MCF 10A (cell line): ENCODE results near the gene CLCA1. TPM values are rescaled to one million over a fixed set of nuclear protein-coding genes. Genes with fewer than 3 reads are reported as not detected.

Experiments
- BruUV-seq: library from RNA; stranded (reverse); fragments of 400-500 nt; replicated peaks from 2 replicates; lab custom pipeline; 2021; lab: Mats Ljungman, UMichigan
- CTCF ChIA-PET: fragments of 300-600 bp; sonication (Branson Sonifier 250); formaldehyde crosslinking; extraction: SDS; loops from one replicate; lab custom pipeline; 2021; ENCODE audit warnings: antibody characterized with exemption, inconsistent platforms; lab: Yijun Ruan, JAX
- POLR2A ChIA-PET: fragments of 300-600, 350-650 bp; sonication (Branson Sonifier 250); formaldehyde crosslinking; extraction: SDS; loops from one replicate; lab custom pipeline; 2020; ENCODE audit warnings: antibody characterized with exemption, inconsistent platforms; lab: Yijun Ruan, JAX
- DNase-seq: peaks from one replicate; pipeline ENCODE4 v3.0.0-alpha.2; 2018; ENCODE audit not compliant: unreplicated experiment
- H3K27ac Mint-ChIP-seq: one replicate; pipeline ENCODE4 v1.8.0; 2022; ENCODE audit warnings: mild to moderate bottlenecking, low read depth, mixed read lengths; ENCODE audit not compliant: unreplicated experiment
- H3K27me3 Mint-ChIP-seq: one replicate; pipeline ENCODE4 v1.8.0; 2022; ENCODE audit warnings: mixed read lengths; ENCODE audit not compliant: insufficient read depth, unreplicated experiment
- H3K36me3 Mint-ChIP-seq: one replicate; pipeline ENCODE4 v1.8.0; 2022; ENCODE audit warnings: mild to moderate bottlenecking, moderate library complexity, mixed read lengths; ENCODE audit not compliant: insufficient read depth, unreplicated experiment
- H3K4me1 Mint-ChIP-seq: one replicate; pipeline ENCODE4 v1.8.0; 2022; ENCODE audit warnings: mixed read lengths; ENCODE audit not compliant: insufficient read depth, unreplicated experiment
- H3K4me3 Mint-ChIP-seq: one replicate; pipeline ENCODE4 v1.8.0; 2022; ENCODE audit warnings: mild to moderate bottlenecking, moderate library complexity, mixed read lengths; ENCODE audit not compliant: unreplicated experiment
- H3K9me3 Mint-ChIP-seq: one replicate; pipeline ENCODE4 v1.8.0; 2022; ENCODE audit warnings: mixed read lengths; ENCODE audit not compliant: unreplicated experiment
- CTCF ChIP-seq: fragments of 200-600 bp; IDR thresholded peaks from one replicate; pipeline ENCODE4 v1.8.0; 2022; ENCODE audit warnings: antibody characterized with exemption, mild to moderate bottlenecking; ENCODE audit not compliant: unreplicated experiment
- intact Hi-C: fragments of 100-400 bp; cut with micrococcal nuclease; formaldehyde crosslinking; loops from 2 replicates; pipeline ENCODE4 v1.14.1; 2022
- total RNA-seq: library from RNA; stranded (reverse); gene quantifications from 2 replicates; pipeline ENCODE4 v1.2.3, GENCODE V29; 2022

CLCA1 gene
- total RNA-seq, 1 experiment from 2014 or later = not detected

GRCh38 chr1:86448670-86449069, 20.1 kb upstream of the CLCA1 start:
- H3K4me3 Mint-ChIP-seq = no peak overlapping the region
- no peaks in the 10 kb centered on the region for H3K9me3 Mint-ChIP-seq
- H3K36me3 Mint-ChIP-seq = peaks cover 80% of the 10 kb centered on the region
- ChIA-PET CTCF (interaction anchor here (1.2 to 2.0 kb wide), 2 partner anchors 25 to 32 kb away, joined by 4 to 7 read pairs; no protein-coding TSS in a partner anchor), POLR2A (interaction anchor here (1.5 kb wide), 1 partner anchor 68 kb away, joined by 3 read pairs; no protein-coding TSS in a partner anchor)
- intact Hi-C loops = no loop called here
- no TSS peak for BruUV-seq
- DNase-seq = no peak
- no peaks in the 10 kb centered on the region for H3K4me1 Mint-ChIP-seq
- H3K27me3 Mint-ChIP-seq = no peaks in the 10 kb centered on the region
- H3K27ac Mint-ChIP-seq = no peak overlapping the region
- no peak for TF ChIP-seq CTCF

GRCh38 chr1:86449103-86449502, 19.6 kb upstream of the CLCA1 start:
- no peak overlapping the region for H3K4me3 Mint-ChIP-seq
- no peak for DNase-seq
- no TSS peak for BruUV-seq
- no peaks in the 10 kb centered on the region for H3K4me1 Mint-ChIP-seq
- H3K36me3 Mint-ChIP-seq = peaks cover 80% of the 10 kb centered on the region
- TF ChIP-seq CTCF = no peak
- no peak overlapping the region for H3K27ac Mint-ChIP-seq
- no peaks in the 10 kb centered on the region for H3K27me3 Mint-ChIP-seq
- ChIA-PET POLR2A (interaction anchor here (1.5 kb wide), 1 partner anchor 69 kb away, joined by 3 read pairs; no protein-coding TSS in a partner anchor), CTCF (interaction anchor here (1.2 to 2.0 kb wide), 2 partner anchors 24 to 33 kb away, joined by 4 to 7 read pairs; no protein-coding TSS in a partner anchor)
- intact Hi-C loops = no loop called here
- no peaks in the 10 kb centered on the region for H3K9me3 Mint-ChIP-seq

- no peak for DNase-seq
- Mint-ChIP-seq H3K4me3 (no peak overlapping the region), H3K27ac (no peak overlapping the region), H3K36me3 (peaks cover 82% of the 10 kb centered on the region), H3K4me1 (no peaks in the 10 kb centered on the region), H3K27me3 (no peaks in the 10 kb centered on the region), H3K9me3 (no peaks in the 10 kb centered on the region)
- ChIA-PET CTCF (interaction anchor here (0.7 to 1.3 kb wide), 2 partner anchors 23 to 58 kb away, joined by 3 to 4 read pairs; no protein-coding TSS in a partner anchor), POLR2A (interaction anchor here (1.5 kb wide), 1 partner anchor 21 kb away, joined by 3 read pairs; no protein-coding TSS in a partner anchor)
- no peak for TF ChIP-seq CTCF
- intact Hi-C loops = no loop called here
- no TSS peak for BruUV-seq
Measured at GRCh38 chr1:86450847-86451246, 17.9 kb upstream of the CLCA1 start.

GRCh38 chr1:86453664-86454063, 15.1 kb upstream of the CLCA1 start:
- Mint-ChIP-seq H3K27ac (no peak overlapping the region), H3K27me3 (no peaks in the 10 kb centered on the region), H3K36me3 (peaks cover 66% of the 10 kb centered on the region), H3K9me3 (no peaks in the 10 kb centered on the region), H3K4me3 (no peak overlapping the region), H3K4me1 (no peaks in the 10 kb centered on the region)
- no TSS peak for BruUV-seq
- CTCF ChIA-PET = interaction anchor here (0.9 to 2.1 kb wide), 6 partner anchors 10 to 48 kb away, joined by 3 to 10 read pairs (median 4); no protein-coding TSS in a partner anchor
- intact Hi-C loops = no loop called here
- no peak for TF ChIP-seq CTCF
- POLR2A ChIA-PET = interaction anchor here (1.0 to 1.8 kb wide), 2 partner anchors 40 to 57 kb away, joined by 3 to 5 read pairs; partner anchors contain the start of gene ODF2L
- no peak for DNase-seq
